Ectodermal cell (in vitro differentiated cells): ENCODE measurements around the gene DLG1.

Source experiments
- H3K27ac ChIP-seq: 2 replicates; pipeline ENCODE4 v1.7.0; 2013; ENCODE audit warnings: mild to moderate bottlenecking, low read depth, low read length; ENCODE audit not compliant: insufficient read depth, poor library complexity, severe bottlenecking
- H3K27me3 ChIP-seq: 2 replicates; pipeline ENCODE4 v1.7.0; 2013; ENCODE audit warnings: mild to moderate bottlenecking, low read length; ENCODE audit not compliant: insufficient read depth, control insufficient read depth, poor library complexity, severe bottlenecking
- H3K36me3 ChIP-seq: one replicate; pipeline ENCODE4 v1.7.0; 2013; ENCODE audit warnings: low read length; ENCODE audit not compliant: control insufficient read depth, insufficient read depth
- H3K4me1 ChIP-seq: one replicate; pipeline ENCODE4 v1.7.0; 2013; ENCODE audit warnings: low read length; ENCODE audit not compliant: control insufficient read depth, insufficient read depth
- H3K4me3 ChIP-seq: 2 replicates; pipeline ENCODE4 v1.7.0; 2013; ENCODE audit warnings: low read depth, low read length, control low read depth; ENCODE audit not compliant: insufficient read depth
- H3K9me3 ChIP-seq: 2 replicates; pipeline ENCODE4 v1.7.0; 2013; ENCODE audit warnings: mild to moderate bottlenecking, low read length, moderate library complexity; ENCODE audit not compliant: control insufficient read depth
- WGBS, 2 experiments: methylation state at CpG; one replicate each; pipeline ENCODE4 v1.1.7; 2013; ENCODE audit warnings: missing lambda C conversion rate in 2 of 2; 5-methylcytosine and 5-hydroxymethylcytosine counted together

Gene DLG1

GRCh38 chr3:197237897-197238296, 60.5 kb downstream of the DLG1 start:
- no peak overlapping the region for H3K27ac ChIP-seq
- WGBS, 2 experiments = 77 to 84% methylated on average over 4 of the region's 4 CpGs
- no peaks in the 10 kb centered on the region for H3K36me3 ChIP-seq
- no peak overlapping the region for H3K4me3 ChIP-seq
- no peaks in the 10 kb centered on the region for H3K27me3 ChIP-seq
- H3K4me1 ChIP-seq = no peaks in the 10 kb centered on the region
- no peaks in the 10 kb centered on the region for H3K9me3 ChIP-seq

GRCh38 chr3:197236362-197236761, 62.0 kb downstream of the DLG1 start:
- no peaks in the 10 kb centered on the region for H3K4me1 ChIP-seq
- H3K9me3 ChIP-seq = no peaks in the 10 kb centered on the region
- H3K27ac ChIP-seq = no peak overlapping the region
- H3K27me3 ChIP-seq = no peaks in the 10 kb centered on the region
- 93 to 99% methylated on average over 4 of the region's 4 CpGs for WGBS, 2 experiments
- no peaks in the 10 kb centered on the region for H3K36me3 ChIP-seq
- H3K4me3 ChIP-seq = no peak overlapping the region

- 93 to 94% methylated on average over 4 of the region's 4 CpGs for WGBS, 2 experiments
- H3K27ac ChIP-seq = no peak overlapping the region
- no peaks in the 10 kb centered on the region for H3K4me1 ChIP-seq
- H3K9me3 ChIP-seq = no peaks in the 10 kb centered on the region
- H3K36me3 ChIP-seq = no peaks in the 10 kb centered on the region
- H3K27me3 ChIP-seq = no peaks in the 10 kb centered on the region
- H3K4me3 ChIP-seq = no peak overlapping the region
These were observed 63.2 kb downstream of the DLG1 start for GRCh38 chr3:197234947-197235914.

- Histone ChIP-seq H3K27ac (no peak overlapping the region), H3K4me3 (no peak overlapping the region), H3K4me1 (no peaks in the 10 kb centered on the region), H3K36me3 (no peaks in the 10 kb centered on the region), H3K27me3 (no peaks in the 10 kb centered on the region), H3K9me3 (no peaks in the 10 kb centered on the region)
- 84 to 93% methylated on average over 7 of the region's 7 CpGs for WGBS, 2 experiments
These were observed 67.1 kb downstream of the DLG1 start for GRCh38 chr3:197231321-197231720.

- Histone ChIP-seq H3K4me1 (peaks cover 3% of the 10 kb centered on the region), H3K9me3 (no peaks in the 10 kb centered on the region), H3K4me3 (no peak overlapping the region), H3K27ac (no peak overlapping the region), H3K36me3 (no peaks in the 10 kb centered on the region), H3K27me3 (no peaks in the 10 kb centered on the region)
- WGBS, 2 experiments = 97% methylated on average over 3 of the region's 3 CpGs
These were observed 68.6 kb downstream of the DLG1 start for GRCh38 chr3:197229836-197230235.

GRCh38 chr3:197229178-197229577, 69.2 kb downstream of the DLG1 start:
- Histone ChIP-seq H3K4me3 (no peak overlapping the region), H3K27ac (no peak overlapping the region), H3K27me3 (no peaks in the 10 kb centered on the region), H3K4me1 (peaks cover 3% of the 10 kb centered on the region), H3K36me3 (no peaks in the 10 kb centered on the region), H3K9me3 (no peaks in the 10 kb centered on the region)
- WGBS, 2 experiments = 80% methylated on average over 1 of the region's 1 CpG; no CpG with 5 or more reads in 1 of the 2 experiments

- H3K27me3 ChIP-seq = no peaks in the 10 kb centered on the region
- no peaks in the 10 kb centered on the region for H3K9me3 ChIP-seq
- peaks cover 3% of the 10 kb centered on the region for H3K4me1 ChIP-seq
- no peak overlapping the region for H3K27ac ChIP-seq
- H3K36me3 ChIP-seq = no peaks in the 10 kb centered on the region
- 88 to 98% methylated on average over 2 of the region's 2 CpGs for WGBS, 2 experiments
- no peak overlapping the region for H3K4me3 ChIP-seq
These were observed 70.4 kb downstream of the DLG1 start for GRCh38 chr3:197227780-197228574.

GRCh38 chr3:197226179-197226578, 72.2 kb downstream of the DLG1 start:
- Histone ChIP-seq H3K36me3 (no peaks in the 10 kb centered on the region), H3K27me3 (no peaks in the 10 kb centered on the region), H3K27ac (no peak overlapping the region), H3K4me1 (peaks cover 3% of the 10 kb centered on the region), H3K4me3 (no peak overlapping the region), H3K9me3 (no peaks in the 10 kb centered on the region)
- WGBS, 2 experiments = 68 to 69% methylated on average over 2 of the region's 3 CpGs

GRCh38 chr3:197225579-197225978, 72.8 kb downstream of the DLG1 start:
- WGBS, 2 experiments = 95 to 100% methylated on average over 1 of the region's 1 CpG

GRCh38 chr3:197224034-197224444, 74.4 kb downstream of the DLG1 start:
- no peaks in the 10 kb centered on the region for H3K36me3 ChIP-seq
- H3K27me3 ChIP-seq = no peaks in the 10 kb centered on the region
- no peak overlapping the region for H3K4me3 ChIP-seq
- H3K9me3 ChIP-seq = no peaks in the 10 kb centered on the region
- no peak overlapping the region for H3K27ac ChIP-seq
- H3K4me1 ChIP-seq = peaks cover 3% of the 10 kb centered on the region

More at GRCh38 chr3:197225579-197225978, 72.8 kb downstream of the DLG1 start:
- no peaks in the 10 kb centered on the region for H3K36me3 ChIP-seq
- peaks cover 3% of the 10 kb centered on the region for H3K4me1 ChIP-seq
- H3K27me3 ChIP-seq = no peaks in the 10 kb centered on the region
- no peaks in the 10 kb centered on the region for H3K9me3 ChIP-seq
- no peak overlapping the region for H3K4me3 ChIP-seq
- no peak overlapping the region for H3K27ac ChIP-seq
